Activated T-cell treated with anti-CD3 and anti-CD28 coated beads, Interleukin-2, amount 50 U/mL, for 72 hours (primary cell): ENCODE data around the gene PKD1L1. TPM values are rescaled to one million over a fixed set of nuclear protein-coding genes. Genes with fewer than 3 reads are reported as not detected.

Experiments
- ATAC-seq, 2 donors: fragments of 150-1000 bp; cut with Tn5 transposase; replicated peaks in 1 of 2; 2 replicates each; pipeline ENCODE4 v1.10.0; 2021; ENCODE audit warnings: moderate library complexity in 2 of 2, mild to moderate bottlenecking in 1 of 2
- DNase-seq, 2 donors: peaks; one replicate each; pipeline ENCODE4 v3.0.0; 2021 to 2022; ENCODE audit warnings: mixed read lengths in 1 of 2
- H3K27ac Mint-ChIP-seq: one replicate; pipeline ENCODE4 v1.8.0; 2022; ENCODE audit warnings: mild to moderate bottlenecking, moderate library complexity, mixed read lengths
- H3K27me3 Mint-ChIP-seq: one replicate; pipeline ENCODE4 v1.8.0; 2022; ENCODE audit warnings: low read depth, mixed read lengths
- H3K36me3 Mint-ChIP-seq, 2 donors: one replicate each; pipeline ENCODE4 v1.8.0; 2022; ENCODE audit warnings: mixed read lengths in 2 of 2, mild to moderate bottlenecking in 1 of 2; ENCODE audit not compliant: insufficient read depth in 2 of 2
- H3K4me1 Mint-ChIP-seq: one replicate; pipeline ENCODE4 v1.8.0; 2022; ENCODE audit warnings: low read depth, mixed read lengths
- H3K4me3 Mint-ChIP-seq, 2 donors: one replicate each; pipeline ENCODE4 v1.8.0; 2022; ENCODE audit warnings: mild to moderate bottlenecking in 2 of 2, mixed read lengths in 2 of 2, moderate library complexity in 2 of 2
- H3K9me3 Mint-ChIP-seq, 2 donors: one replicate each; pipeline ENCODE4 v1.8.0; 2022; ENCODE audit warnings: mixed read lengths in 2 of 2
- total RNA-seq, 2 donors: library from RNA; stranded (reverse); gene quantifications; one replicate each; pipeline ENCODE4 v1.2.3, GENCODE V29; 2022

The PKD1L1 gene
- total RNA-seq, 2 donors from 2014 or later = 0.10 to 0.35 TPM

DNA sequence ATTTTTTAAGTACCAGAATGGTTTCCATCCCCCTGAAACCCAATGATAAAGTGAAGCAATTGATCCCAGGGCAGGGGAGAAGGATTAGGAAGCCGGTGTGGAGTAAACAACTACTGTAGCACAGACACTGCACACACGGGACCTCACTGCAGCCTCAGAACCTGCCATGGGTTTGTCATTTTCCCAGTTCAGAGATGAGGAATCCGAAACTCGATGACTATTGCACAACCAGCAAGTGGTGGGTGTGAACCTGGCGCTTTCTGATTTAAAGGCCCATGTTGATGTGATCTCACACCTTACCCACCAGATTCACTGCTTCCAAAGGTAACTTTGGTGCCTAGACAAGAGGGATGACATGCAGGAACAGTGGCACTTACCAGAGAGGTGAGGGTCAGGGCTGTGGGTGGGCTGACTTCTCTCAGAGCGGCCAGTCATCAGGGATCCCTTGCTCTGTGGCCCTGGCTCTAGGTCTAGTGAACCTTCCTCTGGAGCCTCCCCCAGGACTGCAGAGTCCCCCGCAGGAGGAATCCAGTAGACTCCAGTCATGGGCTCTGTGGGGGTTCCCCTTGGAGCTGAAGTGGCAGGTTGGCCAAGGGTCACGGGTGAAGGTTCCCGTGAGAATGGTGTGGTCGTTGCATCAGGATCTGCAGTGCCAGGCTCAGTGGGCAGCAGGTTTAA is 62.8 kb downstream of the PKD1L1 start:
- H3K27ac Mint-ChIP-seq = no peak overlapping the region
- ATAC-seq (peak; percentile 78 to 94), DNase-seq (peak in 1 of 2 donors; percentile 47)
- H3K4me1 Mint-ChIP-seq = peaks cover 6% of the 10 kb centered on the region
- no peaks in the 10 kb centered on the region for H3K9me3 Mint-ChIP-seq
- H3K27me3 Mint-ChIP-seq = no peaks in the 10 kb centered on the region
- no peaks in the 10 kb centered on the region for H3K36me3 Mint-ChIP-seq
- H3K4me3 Mint-ChIP-seq = peak overlapping the region in 1 of 2 donors; percentile 54

DNA sequence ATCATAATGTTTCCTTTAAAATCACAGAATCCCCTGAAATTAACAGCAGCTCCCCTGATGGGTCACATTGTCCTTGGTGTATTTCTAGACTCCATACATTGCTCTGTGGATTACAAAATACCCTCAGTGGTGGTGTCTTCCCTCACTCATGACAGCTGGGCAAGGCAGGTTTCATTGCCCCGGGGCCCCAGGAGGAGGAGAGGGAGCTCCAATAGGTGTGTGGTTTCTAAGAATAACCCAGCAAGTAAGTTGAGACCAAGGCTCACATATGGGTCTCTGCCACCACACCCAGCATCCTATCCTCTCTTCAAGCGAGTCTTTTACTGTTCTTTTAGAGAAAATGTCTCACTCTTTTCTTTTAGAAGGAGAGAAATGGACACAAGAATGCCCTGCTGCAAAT is 63.6 kb downstream of the PKD1L1 start:
- Mint-ChIP-seq H3K4me3 (peak overlapping the region in 1 of 2 donors; percentile 54), H3K36me3 (no peaks in the 10 kb centered on the region), H3K4me1 (peaks cover 6% of the 10 kb centered on the region), H3K27ac (no peak overlapping the region), H3K27me3 (no peaks in the 10 kb centered on the region), H3K9me3 (no peaks in the 10 kb centered on the region)
- ATAC-seq (no peak), DNase-seq (no peak)

DNA sequence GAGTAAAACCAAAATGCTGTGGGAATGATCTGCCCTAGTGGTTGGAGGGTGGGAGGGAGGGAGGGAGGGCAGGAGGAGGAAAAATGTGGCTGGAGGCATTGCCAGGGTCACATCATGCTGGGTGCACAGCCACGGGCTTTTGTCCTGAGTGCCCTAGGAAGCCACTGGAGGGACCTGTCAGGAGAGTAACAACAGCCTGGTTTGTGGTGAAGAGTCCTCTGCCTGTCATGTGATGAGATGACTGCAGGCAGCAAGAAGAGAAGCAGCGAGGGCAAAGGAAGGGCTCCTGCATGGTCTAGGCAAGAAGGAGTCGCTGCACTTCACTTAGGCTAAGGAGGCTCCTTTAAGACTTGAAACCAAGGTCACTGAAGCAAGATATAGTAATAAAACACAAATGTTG is 65.6 kb downstream of the PKD1L1 start:
- Mint-ChIP-seq H3K9me3 (no peaks in the 10 kb centered on the region), H3K27ac (no peak overlapping the region), H3K4me3 (no peak overlapping the region), H3K4me1 (peaks cover 6% of the 10 kb centered on the region), H3K27me3 (no peaks in the 10 kb centered on the region), H3K36me3 (no peaks in the 10 kb centered on the region)
- DNase-seq (no peak), ATAC-seq (no peak)

DNA sequence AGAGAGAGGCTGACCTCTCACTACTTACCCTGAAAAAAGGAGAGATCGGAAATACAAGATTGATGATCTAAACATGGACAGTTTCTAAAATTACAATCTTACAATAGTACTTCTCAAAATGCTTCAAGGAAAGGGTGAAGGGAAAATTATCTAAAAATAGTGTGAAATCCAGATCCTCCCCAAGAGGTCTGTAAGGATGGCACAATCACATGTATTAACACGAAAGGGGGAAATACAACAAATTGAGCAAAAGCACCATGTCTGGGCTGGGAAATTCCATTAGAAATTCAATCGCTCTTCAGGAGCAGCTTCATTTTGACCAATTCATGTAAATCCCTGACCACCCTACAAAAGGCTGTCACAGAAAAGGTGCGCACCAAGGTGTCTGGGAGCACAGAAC is 67.0 kb downstream of the PKD1L1 start:
- DNase-seq (no peak), ATAC-seq (no peak)
- H3K9me3 Mint-ChIP-seq = no peaks in the 10 kb centered on the region
- H3K4me3 Mint-ChIP-seq = no peak overlapping the region
- H3K27me3 Mint-ChIP-seq = no peaks in the 10 kb centered on the region
- H3K4me1 Mint-ChIP-seq = peaks cover 6% of the 10 kb centered on the region
- H3K36me3 Mint-ChIP-seq = no peaks in the 10 kb centered on the region
- no peak overlapping the region for H3K27ac Mint-ChIP-seq

- no peaks in the 10 kb centered on the region for H3K36me3 Mint-ChIP-seq
Measured at GRCh38 chr7:47878662-47879061, 69.6 kb downstream of the PKD1L1 start.

GRCh38 chr7:47877336-47877735 is 70.9 kb downstream of the PKD1L1 start:
- no peaks in the 10 kb centered on the region for H3K9me3 Mint-ChIP-seq
- no peaks in the 10 kb centered on the region for H3K27me3 Mint-ChIP-seq
- DNase-seq (no peak), ATAC-seq (no peak)
- H3K4me3 Mint-ChIP-seq = no peak overlapping the region
- no peaks in the 10 kb centered on the region for H3K36me3 Mint-ChIP-seq
- H3K27ac Mint-ChIP-seq = no peak overlapping the region
- H3K4me1 Mint-ChIP-seq = no peaks in the 10 kb centered on the region

More at GRCh38 chr7:47878662-47879061, 69.6 kb downstream of the PKD1L1 start:
- Mint-ChIP-seq H3K9me3 (no peaks in the 10 kb centered on the region), H3K27ac (no peak overlapping the region), H3K27me3 (no peaks in the 10 kb centered on the region), H3K4me3 (no peak overlapping the region), H3K4me1 (no peaks in the 10 kb centered on the region)
- DNase-seq (no peak), ATAC-seq (no peak)

- Mint-ChIP-seq H3K4me1 (peaks cover 11% of the 10 kb centered on the region), H3K4me3 (no peak overlapping the region), H3K27me3 (peaks cover 11% of the 10 kb centered on the region), H3K27ac (no peak overlapping the region), H3K36me3 (no peaks in the 10 kb centered on the region), H3K9me3 (no peaks in the 10 kb centered on the region)
- DNase-seq = no peak
- ATAC-seq = no peak
Measured at GRCh38 chr7:47875998-47876744, 72.1 kb downstream of the PKD1L1 start.

DNA sequence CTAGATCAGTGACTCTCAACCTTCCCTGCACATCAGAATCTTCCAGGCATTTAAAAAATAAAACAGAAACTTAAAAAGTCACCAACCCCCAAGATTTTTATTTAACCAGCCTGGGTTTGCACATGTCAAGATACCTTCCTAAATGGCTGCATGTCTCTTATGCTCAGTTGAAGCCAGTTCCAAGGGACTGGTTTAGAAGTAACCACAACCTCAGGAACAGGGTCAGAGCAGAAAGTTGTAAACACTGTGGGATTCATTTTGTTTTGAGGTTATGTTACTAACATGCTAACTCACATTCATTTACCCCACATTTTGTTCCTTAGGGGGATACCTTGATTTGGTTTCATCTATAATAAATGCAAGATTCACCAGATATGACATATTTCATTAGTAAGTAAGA is 72.9 kb downstream of the PKD1L1 start:
- H3K36me3 Mint-ChIP-seq = no peaks in the 10 kb centered on the region
- peaks cover 12% of the 10 kb centered on the region for H3K27me3 Mint-ChIP-seq
- ATAC-seq (no peak), DNase-seq (no peak)
- H3K9me3 Mint-ChIP-seq = no peaks in the 10 kb centered on the region
- H3K4me3 Mint-ChIP-seq = no peak overlapping the region
- no peak overlapping the region for H3K27ac Mint-ChIP-seq
- peaks cover 19% of the 10 kb centered on the region for H3K4me1 Mint-ChIP-seq

DNA sequence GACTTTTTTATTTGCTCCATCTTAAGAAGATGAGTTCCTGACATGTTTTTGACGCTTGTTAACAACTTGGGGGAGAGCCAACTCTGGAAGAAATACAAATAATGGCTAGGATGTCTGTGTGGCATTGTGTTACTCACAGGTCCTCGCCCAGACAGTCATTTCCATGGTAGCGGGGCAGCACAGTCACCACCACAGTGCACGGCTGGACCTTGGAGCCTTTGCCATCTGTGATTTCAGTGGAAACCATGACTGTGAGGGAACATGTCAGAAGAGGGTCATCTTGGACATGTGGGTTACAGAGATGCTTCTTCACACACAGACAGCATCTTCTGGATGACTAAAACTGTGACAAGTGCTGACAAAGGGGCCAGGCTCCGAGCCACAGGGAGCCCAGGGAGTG is 74.5 kb downstream of the PKD1L1 start:
- no peak overlapping the region for H3K27ac Mint-ChIP-seq
- H3K36me3 Mint-ChIP-seq = no peaks in the 10 kb centered on the region
- ATAC-seq (peak; percentile 69 to 93), DNase-seq (peak; percentile 11 to 33)
- peaks cover 0 to 1% of the 10 kb centered on the region in 2 donors for H3K9me3 Mint-ChIP-seq
- H3K4me1 Mint-ChIP-seq = peaks cover 31% of the 10 kb centered on the region
- peak overlapping the region in 1 of 2 donors; percentile 12 for H3K4me3 Mint-ChIP-seq
- H3K27me3 Mint-ChIP-seq = peaks cover 12% of the 10 kb centered on the region

DNA sequence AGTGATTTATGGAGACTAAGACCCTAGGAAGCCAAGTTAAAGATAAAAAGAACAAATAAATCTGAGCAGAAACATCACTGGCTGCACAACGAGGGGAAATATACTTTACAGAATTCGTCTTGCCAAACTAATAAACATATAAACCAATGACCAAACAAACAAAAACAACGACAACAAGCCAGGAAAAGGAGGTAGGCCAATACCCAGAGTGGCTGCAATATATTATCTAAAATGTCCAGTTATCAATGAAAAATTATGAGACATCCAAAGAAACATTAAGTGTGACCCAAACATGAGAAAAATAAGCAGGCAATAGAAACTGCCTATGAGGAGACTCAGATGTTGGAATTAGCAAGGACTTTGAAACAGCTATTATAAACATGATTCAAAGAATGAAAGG is 81.0 kb downstream of the PKD1L1 start:
- ATAC-seq (no peak), DNase-seq (no peak)
- Mint-ChIP-seq H3K9me3 (peaks cover 0 to 1% of the 10 kb centered on the region in 2 donors), H3K36me3 (no peaks in the 10 kb centered on the region), H3K4me3 (no peak overlapping the region), H3K4me1 (peaks cover 31% of the 10 kb centered on the region), H3K27me3 (peaks cover 12% of the 10 kb centered on the region), H3K27ac (no peak overlapping the region)

DNA sequence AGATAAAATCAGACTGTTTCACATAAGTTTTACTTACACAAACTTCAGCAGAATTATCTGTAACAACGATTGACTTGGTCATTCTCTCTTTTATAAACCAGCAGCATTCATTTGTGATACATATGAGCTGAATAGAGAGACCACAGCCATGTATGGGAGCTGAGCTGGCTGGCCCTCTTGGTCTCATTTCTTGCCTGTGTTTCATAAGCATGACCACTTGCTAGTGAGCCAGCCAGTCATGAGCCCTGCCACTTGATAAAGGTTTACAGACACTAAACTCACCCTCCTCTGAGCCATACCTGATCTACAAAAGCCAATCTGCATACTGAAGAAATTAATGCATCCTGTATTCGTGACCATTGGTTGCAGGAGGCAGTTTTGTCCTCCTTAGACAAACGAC is 82.1 kb downstream of the PKD1L1 start:
- DNase-seq = no peak
- peak in 1 of 2 donors; percentile 64 for ATAC-seq
- H3K36me3 Mint-ChIP-seq = no peaks in the 10 kb centered on the region
- peaks cover under 1% of the 10 kb centered on the region for H3K27me3 Mint-ChIP-seq
- peaks cover 19% of the 10 kb centered on the region for H3K4me1 Mint-ChIP-seq
- no peak overlapping the region for H3K4me3 Mint-ChIP-seq
- peaks cover 0 to 1% of the 10 kb centered on the region in 2 donors for H3K9me3 Mint-ChIP-seq
- no peak overlapping the region for H3K27ac Mint-ChIP-seq

DNA sequence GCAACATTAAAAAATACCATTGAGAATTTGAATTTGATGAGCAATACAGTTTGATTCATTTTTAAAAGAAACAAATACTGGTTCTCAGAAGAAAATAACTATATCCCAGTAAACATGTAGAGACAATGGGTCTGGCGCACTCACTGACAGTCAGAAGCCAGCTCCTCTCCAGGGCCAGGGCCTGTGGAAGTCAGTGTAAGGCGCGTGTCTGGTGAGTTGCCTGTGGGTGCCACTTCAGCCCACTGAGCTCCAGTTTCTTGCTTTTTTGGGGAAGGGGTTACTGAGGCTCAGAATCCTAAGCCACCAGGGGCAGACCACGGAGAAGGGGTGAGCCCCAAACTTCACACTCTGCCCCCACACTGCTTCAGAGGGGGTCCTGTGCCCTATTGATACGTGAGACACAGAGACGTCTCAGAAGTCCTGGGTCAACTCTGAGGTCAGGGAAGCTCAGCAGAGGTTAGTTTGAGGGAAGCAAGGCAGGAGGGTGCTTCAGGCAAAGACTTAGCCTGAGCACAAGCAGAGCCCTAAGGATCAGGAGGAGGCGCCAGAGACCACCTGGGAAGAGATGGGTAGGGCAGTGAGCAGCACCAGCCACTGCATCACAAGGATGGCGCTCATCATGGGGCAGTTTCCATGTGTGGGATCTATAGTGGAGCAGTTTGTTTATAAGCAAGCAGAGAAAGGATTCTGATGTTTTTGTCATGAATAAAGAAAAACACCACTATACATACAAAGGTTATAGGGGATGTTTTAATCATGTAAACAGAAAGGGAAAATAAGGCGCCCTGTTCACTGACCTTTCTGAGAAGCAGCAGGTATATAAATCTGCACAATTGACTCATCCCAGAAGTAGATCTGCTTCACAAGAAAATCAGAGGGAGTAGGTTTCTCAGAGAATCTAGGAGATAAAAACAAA is 95.7 kb downstream of the PKD1L1 start:
- peaks cover 5% of the 10 kb centered on the region for H3K27me3 Mint-ChIP-seq
- ATAC-seq = peak; percentile 45 to 69

DNA sequence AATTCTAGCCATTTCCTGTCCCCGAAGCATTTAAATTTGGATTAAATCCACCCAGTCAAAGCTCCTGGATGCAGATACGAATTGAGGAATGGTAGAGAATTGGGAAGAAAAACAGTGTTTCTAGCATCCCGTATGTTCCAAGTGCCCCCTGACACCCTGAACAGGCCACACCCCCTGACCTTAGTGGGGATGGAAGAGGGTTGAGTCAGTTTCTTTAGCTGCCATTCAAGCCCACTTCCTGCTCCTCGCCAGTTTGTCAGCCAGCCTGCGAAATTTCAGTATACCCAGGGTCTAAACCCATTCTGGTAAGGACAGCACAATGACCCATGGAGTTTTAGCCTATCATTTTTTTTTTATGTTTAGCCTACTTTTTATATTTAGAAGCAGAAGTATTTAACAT is 101.1 kb downstream of the PKD1L1 start:
- Mint-ChIP-seq H3K4me1 (no peaks in the 10 kb centered on the region), H3K4me3 (no peak overlapping the region), H3K9me3 (no peaks in the 10 kb centered on the region), H3K36me3 (no peaks in the 10 kb centered on the region), H3K27me3 (peaks cover 22% of the 10 kb centered on the region), H3K27ac (no peak overlapping the region)
- ATAC-seq (no peak), DNase-seq (no peak)

More for the DNA sequence above, 95.7 kb downstream of the PKD1L1 start:
- Mint-ChIP-seq H3K27ac (no peak overlapping the region), H3K4me3 (peak overlapping the region in 1 of 2 donors; percentile 9), H3K36me3 (no peaks in the 10 kb centered on the region), H3K4me1 (peaks cover 12% of the 10 kb centered on the region), H3K9me3 (no peaks in the 10 kb centered on the region)
- peak in 1 of 2 donors; percentile 15 for DNase-seq
